GM21367 (cell line): Measurements from ENCODE around the gene NELFB.

Experiments used
- ATAC-seq: cut with Tn5 transposase; IDR thresholded peaks from one replicate; pipeline ENCODE4 v1.9.1; 2021; ENCODE audit not compliant: unreplicated experiment

The NELFB gene

GRCh38 chr9:137280474-137281344 is 25.6 kb downstream of the NELFB start:
- no peak for ATAC-seq

GRCh38 chr9:137281345-137282116 is 26.4 kb downstream of the NELFB start:
- no peak for ATAC-seq

DNA sequence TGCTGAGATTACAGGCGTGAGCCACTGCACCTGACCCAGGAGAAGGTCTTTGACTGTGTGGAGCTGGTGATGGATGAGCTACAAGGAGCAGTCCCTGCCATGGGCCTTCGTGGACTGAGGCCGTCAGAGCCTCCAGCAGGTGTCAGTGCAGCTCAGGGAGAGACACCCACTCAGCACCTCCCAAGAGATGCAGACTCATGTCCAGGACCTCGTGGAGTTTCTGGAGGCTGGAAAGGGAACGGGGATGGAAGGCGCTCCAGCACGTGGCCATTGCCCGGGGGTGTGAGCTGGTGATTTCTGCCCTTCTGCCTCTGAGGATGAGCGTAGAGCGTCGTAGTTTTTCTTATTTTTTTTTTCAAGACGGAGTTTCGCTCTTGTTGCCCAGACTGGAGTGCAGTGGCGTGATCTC is 31.9 kb downstream of the NELFB start:
- ATAC-seq, result no peak

DNA sequence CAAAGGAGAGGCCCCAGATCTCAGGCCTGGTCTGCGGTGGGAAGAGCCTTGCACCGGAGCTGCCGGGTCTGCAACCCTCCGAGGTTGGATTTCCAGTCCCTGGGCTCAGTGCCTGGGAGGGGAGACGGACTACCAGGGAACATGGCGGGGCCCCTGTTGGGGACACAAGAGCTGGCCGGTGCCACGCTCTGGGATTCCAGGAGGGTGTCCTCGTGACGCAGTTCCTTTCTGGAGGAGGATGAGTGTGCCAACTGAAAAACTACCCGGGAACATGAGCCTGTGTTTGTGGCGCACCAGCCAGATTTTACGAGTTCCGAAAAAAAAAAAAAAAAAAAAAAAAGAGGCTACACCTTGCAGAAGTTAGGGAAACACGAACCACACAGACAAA is 38.0 kb downstream of the NELFB start:
- no peak for ATAC-seq

GRCh38 chr9:137293482-137294090 is 38.5 kb downstream of the NELFB start:
- ATAC-seq, result no peak

DNA sequence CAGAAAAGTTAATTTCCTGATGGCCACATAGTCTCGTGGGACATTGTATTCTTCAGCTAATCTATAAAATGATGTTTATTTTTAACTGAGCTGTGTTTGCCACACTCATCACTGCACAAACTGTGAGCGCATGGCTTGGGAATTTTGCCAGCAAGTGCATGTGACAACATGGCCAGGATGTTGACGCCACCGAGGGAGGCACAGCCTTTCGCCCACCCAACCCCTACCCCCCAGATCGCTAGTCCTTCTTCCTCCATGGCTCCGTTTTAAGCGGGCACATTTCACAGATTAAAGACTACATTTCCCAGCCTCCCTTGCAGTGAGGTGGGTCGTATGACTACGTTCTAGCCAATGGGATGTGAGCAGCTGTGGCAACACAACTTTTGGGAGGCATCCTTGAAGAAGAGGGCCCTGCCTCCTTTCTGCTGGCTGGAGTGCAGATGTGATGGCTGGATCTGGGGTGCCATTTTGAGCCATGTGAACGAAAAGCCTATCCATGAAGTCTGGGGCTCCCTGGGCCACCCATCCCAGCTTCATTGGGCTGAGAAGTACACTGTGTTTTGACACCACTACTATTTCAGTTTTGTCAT is 39.1 kb downstream of the NELFB start:
- ATAC-seq, result no peak

DNA sequence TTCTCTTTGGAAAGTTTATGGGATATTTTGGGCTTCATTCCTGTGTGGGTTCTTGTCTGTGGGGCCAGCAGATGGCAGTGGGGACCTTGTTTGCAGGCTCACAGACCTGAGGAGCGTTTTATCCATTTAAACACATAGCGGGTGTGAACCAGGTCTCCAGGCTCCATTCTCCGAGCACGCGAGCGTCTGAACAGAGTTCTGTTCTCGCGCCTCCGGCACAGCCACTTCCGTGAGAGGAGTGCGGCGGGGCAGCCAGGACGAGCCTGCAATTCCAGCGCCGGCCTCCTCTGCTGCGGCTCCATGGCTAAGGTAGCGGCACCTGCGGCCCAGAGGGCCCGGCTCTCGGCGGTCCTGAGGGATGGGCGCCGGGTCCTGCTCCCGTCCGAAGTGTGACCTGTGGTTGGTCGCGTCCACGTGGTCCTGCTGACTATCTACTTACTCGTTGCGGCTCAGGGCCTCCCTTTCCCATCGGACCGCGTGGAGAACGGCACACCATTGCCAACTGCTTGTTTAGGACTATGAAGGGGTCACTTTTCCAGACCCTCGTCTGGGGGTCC is 39.6 kb downstream of the NELFB start:
- ATAC-seq, result no peak

- ATAC-seq, result no peak
Observed at GRCh38 chr9:137295238-137295811, 40.2 kb downstream of the NELFB start.

DNA sequence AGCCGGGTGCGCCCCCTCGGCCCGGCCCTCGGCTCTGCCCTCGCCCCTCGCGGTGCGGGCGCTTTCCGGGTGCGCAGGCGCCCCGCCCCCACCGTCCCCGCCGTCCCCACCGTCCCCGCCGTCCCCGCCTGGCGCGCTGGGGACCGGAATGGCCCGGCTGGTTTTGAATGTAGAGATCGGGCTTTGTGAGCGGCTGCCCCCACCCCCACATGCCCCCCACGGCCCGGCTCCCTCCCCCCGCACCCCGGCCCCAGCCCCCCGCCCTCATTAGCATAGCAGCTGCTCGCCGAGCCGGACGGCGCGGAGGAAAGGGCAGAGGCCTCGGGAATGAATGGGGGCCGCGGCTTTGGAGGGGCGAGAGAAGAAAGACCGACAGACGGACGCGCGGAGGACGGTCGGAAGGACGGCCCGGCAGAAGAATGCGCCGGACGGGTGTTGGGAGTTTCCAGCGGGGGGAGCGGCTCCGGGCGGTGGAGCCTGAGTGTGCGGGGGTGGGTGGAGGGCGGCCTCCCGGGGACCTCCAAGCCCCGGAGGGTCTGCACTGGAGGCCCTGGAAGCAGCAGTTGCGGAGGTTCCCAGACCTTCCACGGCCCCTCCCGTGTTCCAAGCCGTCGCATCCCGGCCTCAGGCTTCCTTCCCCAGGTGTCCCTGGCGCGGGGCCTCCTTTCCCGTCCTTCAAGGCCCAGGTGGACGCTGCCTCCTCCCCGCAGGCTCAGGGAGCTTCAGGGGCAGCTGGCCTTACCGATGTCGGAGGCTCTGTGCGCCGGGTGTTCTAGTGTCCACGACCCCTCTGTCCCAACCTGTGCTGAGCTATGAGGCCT is 40.9 kb downstream of the NELFB start:
- no peak for ATAC-seq

GRCh38 chr9:137296670-137297664 is 41.8 kb downstream of the NELFB start:
- ATAC-seq, result no peak

GRCh38 chr9:137297966-137298365 is 42.8 kb downstream of the NELFB start:
- no peak for ATAC-seq

DNA sequence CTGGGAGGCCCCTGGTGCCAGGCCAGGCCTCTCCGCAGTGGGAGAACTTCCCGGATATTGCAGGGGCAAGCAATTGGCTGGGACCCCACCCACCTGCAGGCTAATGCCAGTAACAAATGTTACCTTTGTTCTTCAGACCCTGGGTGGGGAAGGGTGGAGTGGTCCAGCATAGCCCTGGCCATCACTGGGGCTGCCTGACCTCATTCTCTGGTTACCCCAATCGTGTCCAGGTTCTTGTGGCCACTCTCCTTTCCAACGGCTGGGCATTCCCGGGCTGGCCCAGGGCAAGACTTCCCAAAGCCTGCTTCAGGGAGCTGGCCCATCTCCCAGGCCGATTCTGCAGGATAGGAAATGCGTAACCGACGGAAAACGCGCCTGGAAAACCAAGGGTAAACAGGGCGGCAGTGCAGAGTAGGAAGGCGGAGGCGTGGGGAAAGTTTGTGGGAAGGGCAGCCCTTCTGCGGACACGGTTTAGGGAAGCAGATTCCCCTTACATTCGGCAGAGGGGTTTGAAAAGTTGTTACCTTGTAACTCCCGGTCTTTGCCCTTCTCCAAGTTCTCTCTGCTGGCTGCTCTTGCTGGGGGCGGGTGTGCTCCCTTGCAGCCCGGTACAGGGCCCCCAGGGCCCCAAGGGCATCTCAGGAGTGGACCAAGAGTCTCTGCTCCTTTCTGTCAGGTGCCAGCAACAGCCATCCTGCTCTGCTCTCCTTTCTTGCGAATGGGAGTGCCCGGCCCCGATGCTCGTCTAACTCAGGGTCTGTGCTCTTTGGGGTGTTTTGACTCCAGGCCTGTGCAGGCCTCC is 43.5 kb downstream of the NELFB start:
- ATAC-seq, result no peak

- ATAC-seq, result no peak
Observed at GRCh38 chr9:137299203-137299565, 44.1 kb downstream of the NELFB start.

DNA sequence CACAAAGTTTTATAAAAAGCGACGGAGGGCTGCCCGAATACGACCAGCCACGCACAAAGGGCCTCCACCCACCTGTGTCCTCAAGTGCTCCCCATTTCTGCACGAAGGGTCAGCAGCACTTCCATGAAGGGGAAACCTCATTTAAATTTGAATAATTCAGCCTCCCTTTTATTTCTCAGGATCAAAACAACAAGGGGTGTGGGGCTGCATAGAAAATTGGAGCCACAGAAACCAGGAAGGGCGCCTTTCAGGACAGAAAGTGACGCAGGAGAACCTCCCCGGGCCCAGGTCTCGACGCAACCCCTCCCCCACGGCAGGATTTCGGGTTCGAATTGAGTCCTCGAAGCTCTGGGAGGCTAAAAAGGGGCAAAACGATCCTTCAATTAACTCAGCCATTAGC is 44.8 kb downstream of the NELFB start:
- no peak for ATAC-seq

DNA sequence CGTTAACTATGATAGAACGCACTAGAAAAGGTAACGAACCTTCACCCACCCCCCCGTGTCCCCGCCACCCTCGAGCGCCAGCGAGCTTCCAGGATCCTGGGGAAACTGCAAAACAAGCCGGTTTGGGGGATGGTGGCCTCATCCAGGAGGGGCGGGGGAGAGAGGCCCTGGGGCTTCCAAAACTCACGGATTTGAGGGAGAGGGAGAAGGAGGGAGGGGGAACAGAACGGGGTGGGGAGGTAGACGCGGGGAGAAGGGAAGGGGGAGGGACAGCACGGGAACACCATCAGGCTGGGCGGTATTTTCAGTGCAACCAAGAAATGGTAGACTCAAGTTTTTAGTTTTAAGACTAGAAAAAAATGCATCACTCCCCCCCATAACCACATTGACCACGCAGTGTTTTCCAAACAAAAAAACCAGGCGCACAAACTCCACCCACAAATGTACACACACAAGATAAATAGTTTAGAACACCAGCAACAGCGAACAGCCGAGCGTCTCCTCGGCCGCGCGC is 45.5 kb downstream of the NELFB start:
- no peak for ATAC-seq

- ATAC-seq, result no peak
Observed at GRCh38 chr9:137301081-137301947, 46.2 kb downstream of the NELFB start.

DNA sequence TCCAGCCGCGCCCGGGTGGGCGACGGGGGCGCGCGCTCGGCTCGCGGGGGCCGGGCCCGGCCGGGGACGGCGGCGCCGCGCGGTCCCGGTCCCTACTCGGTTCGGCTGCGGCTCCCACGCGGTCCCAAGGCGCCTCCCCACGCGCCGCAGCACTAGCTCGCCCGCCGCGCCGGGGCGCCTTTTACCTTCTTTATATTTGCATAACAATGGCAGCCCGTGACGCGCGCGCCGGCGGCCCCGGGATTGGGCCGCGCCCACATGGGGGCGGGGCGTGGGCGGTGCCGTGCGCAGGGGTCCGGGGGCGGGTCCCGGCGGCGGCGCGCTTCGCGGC is 47.0 kb downstream of the NELFB start, which contains the start of gene NRARP:
Gene NRARP, minus strand, starts transcription at position 154 of the 331 bp plus-strand sequence. CDS start 343 bp downstream, outside the sequence.
- ATAC-seq, result peak; percentile 49
